ENCODE results near the gene GNGT1. TPM values are rescaled to one million over a fixed set of nuclear protein-coding genes. Genes with fewer than 3 reads are reported as not detected.

Gene GNGT1
- 0.06 TPM in 1 of 2 replicates, not detected in the other for total RNA-seq (ENCODE audit: low replicate concordance)

DNA sequence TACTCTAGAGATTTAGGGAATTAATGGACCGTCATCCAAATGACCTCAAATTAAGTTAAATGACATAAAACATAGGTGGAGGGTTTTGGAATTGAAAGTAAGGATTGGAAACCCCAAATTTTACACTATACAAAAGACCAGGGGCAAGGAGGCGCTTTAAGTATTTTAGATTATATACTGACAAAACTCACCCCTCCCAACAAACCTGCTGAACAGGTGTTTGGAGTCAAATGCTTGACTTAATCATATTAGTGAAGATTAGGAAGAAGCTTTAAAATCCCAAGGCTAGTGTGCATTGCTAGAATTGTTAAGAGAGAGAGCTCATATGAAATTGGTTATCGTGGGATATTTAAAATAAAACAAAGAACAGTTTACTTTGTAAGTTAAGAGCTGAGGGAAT lies at the start of gene GNGT1:
Gene GNGT1 (plus strand): TSS at position 301 of the 400 bp plus-strand sequence. CDS start 180 bp downstream, outside the sequence.
- no peaks in the 10 kb centered on the region for H3K79me2 ChIP-seq (ENCODE audit: low read depth)
- no peak within 1 kb of the TSS for H3K4me3 ChIP-seq
- no peak within 1 kb of the TSS for H3K9ac ChIP-seq
- no peaks in the 10 kb centered on the region for H3K4me1 ChIP-seq
- no peak within 1 kb of the TSS for H3K27ac Mint-ChIP-seq
- H3K4me3 Mint-ChIP-seq, result no peak within 1 kb of the TSS
- H3K27me3 Mint-ChIP-seq (ENCODE audit: insufficient read depth, low read depth), result no peaks in the 10 kb centered on the region
- no peak within 1 kb of the TSS for H3K27ac ChIP-seq
- no peak for TF ChIP-seq CTCF (IDR thresholded peaks at IDR 0.05)
- no peak for TF ChIP-seq EZH2phosphoT487 (IDR thresholded peaks at IDR 0.05)
- TF ChIP-seq EZH2 (IDR thresholded peaks at IDR 0.05), result no peak
- no peak within 1 kb of the TSS for H3K4me2 ChIP-seq
- H4K20me1 ChIP-seq (ENCODE audit: low read depth), result no peaks in the 10 kb centered on the region
- H3K9me3 Mint-ChIP-seq, result no peaks in the 10 kb centered on the region
- H3K36me3 ChIP-seq, result no peaks in the 10 kb centered on the region
- no peaks in the 10 kb centered on the region for H3K36me3 Mint-ChIP-seq
- no peaks in the 10 kb centered on the region for H3F3A ChIP-seq (ENCODE audit: low read depth)
- no peak for DNase-seq (ENCODE audit: low spot score)
- H3K27me3 ChIP-seq, result no peaks in the 10 kb centered on the region
- peaks cover 10% of the 10 kb centered on the region for H3K4me1 Mint-ChIP-seq
- no peak within 1 kb of the TSS for H2AFZ ChIP-seq (replicated peaks)
- no peaks in the 10 kb centered on the region for H3K9me3 ChIP-seq (ENCODE audit: low read depth)

- H2AFZ ChIP-seq (replicated peaks), result no peak overlapping the region
- no peak overlapping the region for H3K4me3 Mint-ChIP-seq
- no peak for TF ChIP-seq EZH2phosphoT487 (IDR thresholded peaks at IDR 0.05)
- no peaks in the 10 kb centered on the region for H4K20me1 ChIP-seq (ENCODE audit: low read depth)
- peaks cover 1% of the 10 kb centered on the region for H3K27me3 Mint-ChIP-seq (ENCODE audit: insufficient read depth, low read depth)
- H3K79me2 ChIP-seq (ENCODE audit: low read depth), result no peaks in the 10 kb centered on the region
- H3K36me3 ChIP-seq, result no peaks in the 10 kb centered on the region
- H3K4me3 ChIP-seq, result no peak overlapping the region
- no peaks in the 10 kb centered on the region for H3K36me3 Mint-ChIP-seq
- no peak overlapping the region for H3K27ac ChIP-seq
- H3K9me3 ChIP-seq (ENCODE audit: low read depth), result no peaks in the 10 kb centered on the region
- no peak for DNase-seq (ENCODE audit: low spot score)
- H3K4me1 ChIP-seq, result no peaks in the 10 kb centered on the region
- H3K4me2 ChIP-seq, result no peak overlapping the region
- no peaks in the 10 kb centered on the region for H3K9me3 Mint-ChIP-seq
- peaks cover 8% of the 10 kb centered on the region for H3K4me1 Mint-ChIP-seq
- no peak overlapping the region for H3K27ac Mint-ChIP-seq
- no peaks in the 10 kb centered on the region for H3F3A ChIP-seq (ENCODE audit: low read depth)
- H3K9ac ChIP-seq, result no peak overlapping the region
- no peaks in the 10 kb centered on the region for H3K27me3 ChIP-seq
Observed at GRCh38 chr7:93858857-93859256, 47.5 kb upstream of the GNGT1 start.

- Mint-ChIP-seq H3K4me1 (peaks cover 8% of the 10 kb centered on the region), H3K36me3 (no peaks in the 10 kb centered on the region), H3K4me3 (no peak overlapping the region), H3K27me3 (ENCODE audit: insufficient read depth, low read depth) (no peaks in the 10 kb centered on the region), H3K9me3 (no peaks in the 10 kb centered on the region), H3K27ac (no peak overlapping the region)
- H4K20me1 ChIP-seq (ENCODE audit: low read depth), result no peaks in the 10 kb centered on the region
- no peaks in the 10 kb centered on the region for H3K36me3 ChIP-seq
- DNase-seq (ENCODE audit: low spot score), result no peak
- no peak overlapping the region for H3K27ac ChIP-seq
- H3K27me3 ChIP-seq, result no peaks in the 10 kb centered on the region
- H3K9ac ChIP-seq, result no peak overlapping the region
- H2AFZ ChIP-seq (replicated peaks), result no peak overlapping the region
- H3F3A ChIP-seq (ENCODE audit: low read depth), result no peaks in the 10 kb centered on the region
- H3K79me2 ChIP-seq (ENCODE audit: low read depth), result no peaks in the 10 kb centered on the region
- no peak overlapping the region for H3K4me3 ChIP-seq
- no peak overlapping the region for H3K4me2 ChIP-seq
- H3K9me3 ChIP-seq (ENCODE audit: low read depth), result no peaks in the 10 kb centered on the region
- no peak for TF ChIP-seq CTCF (IDR thresholded peaks at IDR 0.05)
- H3K4me1 ChIP-seq, result no peaks in the 10 kb centered on the region
Observed at GRCh38 chr7:93860261-93860660, 46.1 kb upstream of the GNGT1 start.

GRCh38 chr7:93861325-93861949 lies 44.9 kb upstream of the GNGT1 start:
- Histone ChIP-seq H3K9ac (no peak overlapping the region), H3K9me3 (ENCODE audit: low read depth) (no peaks in the 10 kb centered on the region), H3K4me1 (no peaks in the 10 kb centered on the region), H3K79me2 (ENCODE audit: low read depth) (no peaks in the 10 kb centered on the region), H2AFZ (replicated peaks) (no peak overlapping the region), H3K4me2 (no peak overlapping the region), H3K27ac (no peak overlapping the region), H3K27me3 (no peaks in the 10 kb centered on the region), H3K36me3 (no peaks in the 10 kb centered on the region), H3K4me3 (no peak overlapping the region), H3F3A (ENCODE audit: low read depth) (no peaks in the 10 kb centered on the region), H4K20me1 (ENCODE audit: low read depth) (no peaks in the 10 kb centered on the region)
- no peak for TF ChIP-seq EZH2phosphoT487 (IDR thresholded peaks at IDR 0.05)
- TF ChIP-seq EZH2 (IDR thresholded peaks at IDR 0.05), result no peak
- peak; percentile 48 for TF ChIP-seq CTCF (IDR thresholded peaks at IDR 0.05)
- Mint-ChIP-seq H3K27me3 (ENCODE audit: insufficient read depth, low read depth) (no peaks in the 10 kb centered on the region), H3K9me3 (no peaks in the 10 kb centered on the region), H3K36me3 (no peaks in the 10 kb centered on the region), H3K27ac (no peak overlapping the region), H3K4me3 (no peak overlapping the region), H3K4me1 (peaks cover 8% of the 10 kb centered on the region)
- DNase-seq (ENCODE audit: low spot score), result no peak

Data from neural progenitor cell (in vitro differentiated cells).